Lower leg skin (tissue), 4 donors: ENCODE results near the gene SIRT2. TPM values are rescaled to one million over a fixed set of nuclear protein-coding genes. Genes with fewer than 3 reads are reported as not detected.
"Not testable (repeated sequence)": the region's sequence is repeated elsewhere in the genome, so short reads cannot be mapped to it uniquely, and the experiment has no call there.

ENCODE experiments used
- DNase-seq, 2 donors: peaks; one replicate each; pipeline ENCODE4 v3.0.0-alpha.2; 2019; ENCODE audit warnings: low spot score in 2 of 2
- H3K4me3 ChIP-seq: fragments of 200-600 bp; sonication (generic); 2 replicates; pipeline ENCODE4 v1.5.1; 2017; ENCODE audit warnings: mild to moderate bottlenecking, low read depth; ENCODE audit not compliant: poor library complexity, severe bottlenecking
- POLR2A ChIP-seq, 2 donors: fragments of 450-650 bp; IDR thresholded peaks; one replicate each; pipeline ENCODE4 v1.6.1; 2016 to 2017; ENCODE audit warnings: antibody characterized with exemption in 2 of 2, mild to moderate bottlenecking in 1 of 2, moderate library complexity in 1 of 2
- WGBS, 2 donors: methylation state at CpG; one replicate each; pipeline ENCODE4 v1.1.5; 2018; 5-methylcytosine and 5-hydroxymethylcytosine counted together
- intact Hi-C: fragments of 100-400 bp; cut with DNase I; formaldehyde crosslinking; loops from one replicate; pipeline ENCODE4 v1.15.0; 2023; ENCODE audit warnings: low total_unique reads
- total RNA-seq, 4 donors: library from RNA; depleted of rRNA; stranded (reverse); fragments of >200 nt; gene quantifications; one replicate each; pipeline ENCODE4 v1.1.0, GENCODE V29; 2016
- TF ChIP-seq, protein P1 (sequence below), 3 donors: fragments of 450-650 bp; IDR thresholded peaks; one replicate each; pipeline ENCODE4 v1.5.1; 2016; ENCODE audit warnings: antibody characterized with exemption in 3 of 3, mild to moderate bottlenecking in 3 of 3, moderate library complexity in 2 of 3

The SIRT2 gene
- total RNA-seq, 4 donors from 2014 or later = 84.6 to 119 (median 101) TPM

DNA sequence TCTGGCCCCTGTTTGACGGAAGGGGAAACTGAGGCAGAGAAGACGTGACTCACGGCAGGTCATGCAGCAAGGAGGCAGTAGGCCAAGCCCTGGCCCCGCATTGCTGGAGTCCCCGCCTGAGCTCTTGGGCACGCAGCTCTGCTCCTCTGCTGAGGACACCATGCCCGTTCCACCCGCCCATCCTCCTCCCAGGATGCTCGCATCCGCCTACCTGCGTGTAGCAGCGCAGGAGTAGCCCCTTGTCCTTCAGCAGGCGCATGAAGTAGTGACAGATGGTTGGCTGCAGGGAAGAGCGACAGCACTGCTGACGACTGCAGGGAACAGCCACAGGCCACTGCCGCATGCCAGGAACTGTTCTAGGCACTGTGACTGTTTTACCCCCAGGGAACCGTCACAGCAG lies 10.5 kb downstream of the SIRT2 start:
- TF ChIP-seq, protein P1, sequence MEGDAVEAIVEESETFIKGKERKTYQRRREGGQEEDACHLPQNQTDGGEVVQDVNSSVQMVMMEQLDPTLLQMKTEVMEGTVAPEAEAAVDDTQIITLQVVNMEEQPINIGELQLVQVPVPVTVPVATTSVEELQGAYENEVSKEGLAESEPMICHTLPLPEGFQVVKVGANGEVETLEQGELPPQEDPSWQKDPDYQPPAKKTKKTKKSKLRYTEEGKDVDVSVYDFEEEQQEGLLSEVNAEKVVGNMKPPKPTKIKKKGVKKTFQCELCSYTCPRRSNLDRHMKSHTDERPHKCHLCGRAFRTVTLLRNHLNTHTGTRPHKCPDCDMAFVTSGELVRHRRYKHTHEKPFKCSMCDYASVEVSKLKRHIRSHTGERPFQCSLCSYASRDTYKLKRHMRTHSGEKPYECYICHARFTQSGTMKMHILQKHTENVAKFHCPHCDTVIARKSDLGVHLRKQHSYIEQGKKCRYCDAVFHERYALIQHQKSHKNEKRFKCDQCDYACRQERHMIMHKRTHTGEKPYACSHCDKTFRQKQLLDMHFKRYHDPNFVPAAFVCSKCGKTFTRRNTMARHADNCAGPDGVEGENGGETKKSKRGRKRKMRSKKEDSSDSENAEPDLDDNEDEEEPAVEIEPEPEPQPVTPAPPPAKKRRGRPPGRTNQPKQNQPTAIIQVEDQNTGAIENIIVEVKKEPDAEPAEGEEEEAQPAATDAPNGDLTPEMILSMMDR (IDR thresholded peaks at IDR 0.05) = no peak
- no peak for TF ChIP-seq POLR2A (IDR thresholded peaks at IDR 0.05)
- DNase-seq = no peak
- 90 to 91% methylated on average over 17 of the region's 17 CpGs for WGBS, 2 donors
- intact Hi-C loops = no loop called here
- no peak overlapping the region for H3K4me3 ChIP-seq

DNA sequence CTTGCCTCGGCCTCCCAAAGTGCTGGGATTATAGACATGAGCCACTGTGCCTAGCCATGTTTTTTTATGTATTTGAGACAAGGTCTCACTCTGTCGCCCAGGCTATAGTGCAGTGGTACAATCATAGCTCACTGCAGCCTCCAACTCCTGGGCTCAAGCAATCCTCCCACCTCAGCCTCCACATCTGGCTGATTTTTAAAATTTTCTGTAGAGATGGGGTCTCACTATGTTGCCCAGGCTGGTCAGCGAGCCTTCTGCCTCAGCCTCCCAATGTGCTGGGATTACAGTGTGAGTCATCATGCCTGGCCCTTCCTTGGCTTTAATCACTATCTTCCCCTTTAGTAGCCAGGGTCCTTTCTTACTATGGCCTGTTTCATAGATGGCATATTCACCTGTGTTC lies 14.7 kb downstream of the SIRT2 start:
- intact Hi-C loops, H3K4me3 ChIP-seq, DNase-seq: not testable (repeated sequence)
- WGBS, 2 donors = 97 to 100% methylated on average over 3 of the region's 3 CpGs

DNA sequence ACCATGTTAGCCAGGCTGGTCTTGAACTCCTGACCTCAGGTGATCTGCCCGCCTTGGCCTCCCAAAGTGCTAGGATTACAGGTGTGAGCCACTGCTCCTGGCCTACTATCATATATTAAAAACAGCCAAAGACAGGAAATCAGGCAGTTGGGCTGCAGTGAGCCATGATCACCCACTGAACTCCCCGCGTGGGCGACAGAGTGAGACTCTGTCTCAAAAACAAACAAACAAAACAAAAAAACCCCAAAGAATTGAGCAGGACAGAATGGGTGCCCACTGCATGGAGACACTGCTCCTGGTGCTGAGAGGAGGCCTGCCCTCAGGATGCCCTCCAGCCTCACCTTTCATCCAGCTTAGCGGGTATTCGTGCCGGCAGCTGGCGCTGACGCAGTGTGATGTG lies 16.1 kb downstream of the SIRT2 start:
- no peak overlapping the region for H3K4me3 ChIP-seq
- no peak for DNase-seq
- WGBS, 2 donors = 91 to 92% methylated on average over 9 of the region's 9 CpGs
- no peak for TF ChIP-seq POLR2A (IDR thresholded peaks at IDR 0.05)
- TF ChIP-seq, protein P1 (IDR thresholded peaks at IDR 0.05) = no peak
- intact Hi-C loops = no loop called here

DNA sequence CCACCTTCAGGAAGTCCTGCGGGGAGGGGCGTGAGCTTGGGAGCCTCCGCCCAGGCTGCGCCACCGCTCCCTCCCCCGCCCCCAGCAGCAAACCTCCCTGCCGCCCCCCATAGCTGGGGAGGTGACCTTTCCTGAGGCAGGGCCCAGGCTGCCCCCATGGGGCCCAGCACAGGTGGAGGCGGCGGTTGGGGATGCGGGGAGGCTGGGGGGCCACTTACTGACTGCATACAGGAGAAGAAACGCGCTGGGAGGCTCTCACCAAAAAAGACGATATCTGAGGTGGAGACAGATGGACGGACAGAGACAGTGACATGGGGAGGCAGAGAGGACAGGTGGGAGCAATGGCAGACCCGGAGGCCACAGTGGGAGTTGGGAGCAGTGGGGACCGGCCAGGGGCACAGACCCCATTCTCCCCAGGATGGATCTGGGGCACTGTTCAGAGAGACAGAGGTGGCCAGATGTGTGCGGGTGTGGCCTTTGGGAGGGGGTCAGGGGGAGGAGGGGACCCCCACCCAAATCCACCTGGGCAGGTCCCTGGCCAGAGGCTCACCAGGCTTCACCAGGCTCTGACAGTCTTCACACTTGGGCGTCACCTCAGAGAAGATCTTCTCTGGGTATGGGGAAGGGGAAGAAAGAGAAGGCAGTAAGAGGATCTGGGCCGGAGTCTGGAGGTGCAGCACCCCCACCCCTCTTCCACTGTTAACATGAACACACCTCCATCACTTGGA lies 18.4 kb downstream of the SIRT2 start:
- TF ChIP-seq, protein P1 (IDR thresholded peaks at IDR 0.05) = no peak
- TF ChIP-seq POLR2A (IDR thresholded peaks at IDR 0.05) = no peak
- no peak for DNase-seq
- intact Hi-C loops = no loop called here
- WGBS, 2 donors = 94 to 95% methylated on average over 15 to 19 of the region's 19 CpGs
- no peak overlapping the region for H3K4me3 ChIP-seq

DNA sequence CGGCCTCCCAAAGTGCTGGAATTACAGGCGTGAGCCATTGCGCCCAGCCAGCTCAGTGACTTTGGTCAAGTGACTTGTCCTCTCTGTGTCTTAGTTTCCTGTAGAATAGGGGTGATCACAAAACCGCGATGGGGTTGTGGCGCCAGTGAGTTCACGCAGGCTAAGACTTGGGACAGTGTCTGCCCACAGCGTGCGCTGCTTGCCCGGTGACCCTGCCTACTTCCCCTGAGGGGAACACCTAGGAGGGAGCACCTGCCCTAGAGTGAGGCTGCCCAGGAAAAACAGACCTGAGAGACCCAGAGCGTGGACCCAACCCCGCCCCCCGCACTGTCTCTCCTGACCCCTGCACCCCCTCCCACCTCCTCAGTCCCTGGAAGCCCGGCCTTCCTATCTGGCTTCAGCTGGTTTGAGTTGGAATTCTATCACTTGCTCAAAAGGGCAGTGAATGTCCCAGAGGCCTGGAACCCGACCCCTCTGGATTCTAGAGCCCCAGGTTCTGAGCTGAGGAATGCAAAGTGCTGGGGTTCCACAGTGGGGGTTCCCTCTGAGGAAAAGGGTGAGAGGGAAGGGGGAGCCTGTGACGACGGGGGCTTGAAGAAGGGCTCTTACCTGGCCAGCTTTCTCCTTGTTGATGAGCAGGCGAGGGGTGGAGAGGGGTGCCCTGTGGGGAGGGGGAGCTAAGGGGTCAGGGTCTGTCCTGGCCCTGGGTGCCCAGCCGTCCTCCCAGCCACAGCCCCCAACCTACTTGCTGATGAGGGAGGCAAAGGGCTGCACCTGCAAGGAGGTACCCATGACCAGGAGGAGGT lies 19.1 kb downstream of the SIRT2 start:
- no peak for TF ChIP-seq POLR2A (IDR thresholded peaks at IDR 0.05)
- TF ChIP-seq, protein P1 (IDR thresholded peaks at IDR 0.05) = no peak
- no peak for DNase-seq
- no peak overlapping the region for H3K4me3 ChIP-seq
- WGBS, 2 donors = 93 to 95% methylated on average over 19 of the region's 19 CpGs
- intact Hi-C loops = no loop called here

DNA sequence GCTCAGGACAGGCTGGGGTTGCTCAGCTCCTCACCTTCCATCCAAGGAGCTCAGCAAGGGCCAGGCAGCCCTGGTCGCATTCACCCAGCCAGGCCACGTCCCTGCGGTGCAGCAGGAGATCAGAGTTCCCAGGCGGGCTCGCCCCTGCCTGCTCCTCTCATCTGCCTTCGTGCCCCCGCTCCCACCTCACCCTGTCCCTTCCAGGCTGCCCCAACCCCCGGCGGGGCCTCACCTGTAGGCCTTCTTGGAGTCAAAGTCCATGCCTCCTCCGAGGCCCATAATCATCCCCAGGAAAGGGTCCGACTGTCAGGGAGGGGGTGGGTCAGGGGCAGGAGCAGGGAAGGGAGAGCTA lies 20.0 kb downstream of the SIRT2 start:
- no peak for TF ChIP-seq POLR2A (IDR thresholded peaks at IDR 0.05)
- TF ChIP-seq, protein P1 (IDR thresholded peaks at IDR 0.05) = no peak
- no peak for DNase-seq
- no peak overlapping the region for H3K4me3 ChIP-seq
- WGBS, 2 donors = 87 to 92% methylated on average over 10 to 11 of the region's 11 CpGs
- intact Hi-C loops = no loop called here
